ENCODE results near the gene RBM43. TPM values are rescaled to one million over a fixed set of nuclear protein-coding genes. Genes with fewer than 3 reads are reported as not detected.

RBM43 gene
- polyA plus RNA-seq, 1 of the 3 experiments (the other 2 are of a cell fraction): 2.0 TPM

DNA sequence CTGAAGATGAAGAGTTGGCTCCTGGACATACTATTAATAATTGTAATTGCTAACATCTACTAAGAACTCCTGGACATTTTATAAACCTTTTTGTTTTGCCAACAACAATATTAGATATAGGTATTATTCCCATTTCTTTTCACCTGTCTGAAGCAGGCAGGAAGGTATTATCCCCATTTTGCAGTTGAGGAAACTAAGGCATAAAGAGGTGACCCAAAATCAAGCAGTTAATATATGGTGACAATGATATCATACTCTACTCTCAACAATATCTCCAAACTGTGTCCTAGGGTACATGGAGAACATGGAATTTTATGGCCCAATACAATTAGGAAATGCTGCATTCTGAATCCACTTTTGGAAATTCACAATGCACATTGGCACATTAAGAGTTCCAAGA lies 29.6 kb upstream of the RBM43 start:
- no peaks in the 10 kb centered on the region for H3K36me3 ChIP-seq (replicated peaks in 1 of 2; ENCODE audit: control insufficient read depth in 1 of 2, insufficient read depth in 2 of 2, low read length in 1 of 2)
- CTCF ChIA-PET: no interaction called here
- H3K9me2 ChIP-seq: no peaks in the 10 kb centered on the region
- no peaks in the 10 kb centered on the region for H4K20me1 ChIP-seq (ENCODE audit: insufficient read depth)
- no peak overlapping the region; the same call in 1 of the 2 replicates for H2AFZ ChIP-seq (ENCODE audit: low read depth)
- TF ChIP-seq TEAD4 (IDR thresholded peaks at IDR 0.05; ENCODE audit: borderline replicate concordance, insufficient read depth) (no peak), JUND (IDR thresholded peaks at IDR 0.05) (no peak), CHD2 (IDR thresholded peaks at IDR 0.05; ENCODE audit: low read length, partially characterized antibody) (no peak), MXI1 (IDR thresholded peaks at IDR 0.05; ENCODE audit: low read depth, low read length) (no peak), EP300 (IDR thresholded peaks at IDR 0.05; ENCODE audit: borderline replicate concordance in 1 of 2, low read depth in 1 of 2, low read length in 1 of 2) (no peak), TCF12 (IDR thresholded peaks at IDR 0.05) (no peak), SMC3 (IDR thresholded peaks at IDR 0.05; ENCODE audit: low read depth, low read length) (no peak), GABPA (IDR thresholded peaks at IDR 0.05; ENCODE audit: low read depth) (no peak), RXRA (IDR thresholded peaks at IDR 0.05; ENCODE audit: borderline replicate concordance, low read depth) (no peak), POLR2AphosphoS5 (IDR thresholded peaks at IDR 0.05; ENCODE audit: low read depth, low read length) (no peak), FOSL2 (IDR thresholded peaks at IDR 0.05; ENCODE audit: borderline replicate concordance, low read depth) (no peak), TAF1 (IDR thresholded peaks at IDR 0.05; ENCODE audit: borderline replicate concordance, low read depth, low read length) (no peak), EZH2phosphoT487 (IDR thresholded peaks at IDR 0.05; ENCODE audit: borderline replicate concordance, low read depth) (no peak), YY1 (IDR thresholded peaks at IDR 0.05; ENCODE audit: low read depth) (no peak), MEF2A (IDR thresholded peaks at IDR 0.05; ENCODE audit: borderline replicate concordance, low read depth) (no peak), GATA2 (CRISPR knock-in tag; IDR thresholded peaks at IDR 0.05) (no peak), NFIC (IDR thresholded peaks at IDR 0.05; ENCODE audit: borderline replicate concordance) (no peak)
- TF ChIP-seq, protein P1, sequence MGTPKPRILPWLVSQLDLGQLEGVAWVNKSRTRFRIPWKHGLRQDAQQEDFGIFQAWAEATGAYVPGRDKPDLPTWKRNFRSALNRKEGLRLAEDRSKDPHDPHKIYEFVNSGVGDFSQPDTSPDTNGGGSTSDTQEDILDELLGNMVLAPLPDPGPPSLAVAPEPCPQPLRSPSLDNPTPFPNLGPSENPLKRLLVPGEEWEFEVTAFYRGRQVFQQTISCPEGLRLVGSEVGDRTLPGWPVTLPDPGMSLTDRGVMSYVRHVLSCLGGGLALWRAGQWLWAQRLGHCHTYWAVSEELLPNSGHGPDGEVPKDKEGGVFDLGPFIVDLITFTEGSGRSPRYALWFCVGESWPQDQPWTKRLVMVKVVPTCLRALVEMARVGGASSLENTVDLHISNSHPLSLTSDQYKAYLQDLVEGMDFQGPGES (IDR thresholded peaks at IDR 0.05; ENCODE audit: low read depth, low read length): no peak
- TF ChIP-seq, protein P2, sequence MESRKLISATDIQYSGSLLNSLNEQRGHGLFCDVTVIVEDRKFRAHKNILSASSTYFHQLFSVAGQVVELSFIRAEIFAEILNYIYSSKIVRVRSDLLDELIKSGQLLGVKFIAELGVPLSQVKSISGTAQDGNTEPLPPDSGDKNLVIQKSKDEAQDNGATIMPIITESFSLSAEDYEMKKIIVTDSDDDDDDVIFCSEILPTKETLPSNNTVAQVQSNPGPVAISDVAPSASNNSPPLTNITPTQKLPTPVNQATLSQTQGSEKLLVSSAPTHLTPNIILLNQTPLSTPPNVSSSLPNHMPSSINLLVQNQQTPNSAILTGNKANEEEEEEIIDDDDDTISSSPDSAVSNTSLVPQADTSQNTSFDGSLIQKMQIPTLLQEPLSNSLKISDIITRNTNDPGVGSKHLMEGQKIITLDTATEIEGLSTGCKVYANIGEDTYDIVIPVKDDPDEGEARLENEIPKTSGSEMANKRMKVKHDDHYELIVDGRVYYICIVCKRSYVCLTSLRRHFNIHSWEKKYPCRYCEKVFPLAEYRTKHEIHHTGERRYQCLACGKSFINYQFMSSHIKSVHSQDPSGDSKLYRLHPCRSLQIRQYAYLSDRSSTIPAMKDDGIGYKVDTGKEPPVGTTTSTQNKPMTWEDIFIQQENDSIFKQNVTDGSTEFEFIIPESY (IDR thresholded peaks at IDR 0.05; ENCODE audit: borderline replicate concordance, low read depth): no peak
- H3K4me3 ChIP-seq (ENCODE audit: low read depth in 2 of 2, low read length in 1 of 2): no peak overlapping the region
- DNase-seq: no peak
- no peaks in the 10 kb centered on the region for H3K79me2 ChIP-seq (ENCODE audit: insufficient read depth)
- no peaks in the 10 kb centered on the region for H3K27me3 ChIP-seq (ENCODE audit: insufficient read depth)
- no peak overlapping the region for H3K4me2 ChIP-seq
- POLR2A ChIA-PET: no interaction called here
- no peak overlapping the region for H3K9ac ChIP-seq
- H3F3A ChIP-seq (replicated peaks; ENCODE audit: insufficient read depth): peaks cover 4% of the 10 kb centered on the region
- H3K4me1 ChIP-seq (ENCODE audit: control insufficient read depth in 1 of 2, insufficient read depth in 2 of 2, low read depth in 1 of 2, low read length in 1 of 2): no peaks in the 10 kb centered on the region; a peak in 2 of 4 replicates
- no peaks in the 10 kb centered on the region for H3K9me3 ChIP-seq
- no peak overlapping the region for H3K27ac ChIP-seq (ENCODE audit: low read depth in 2 of 2, low read length in 1 of 2)
